ENCODE results near the gene ITCH. TPM values are rescaled to one million over a fixed set of nuclear protein-coding genes. Genes with fewer than 3 reads are reported as not detected.
"Not testable (repeated sequence)": the region's sequence is repeated elsewhere in the genome, so short reads cannot be mapped to it uniquely, and the experiment has no call there.

ITCH gene
- total RNA-seq, 2 experiments from 2014 or later, result 45.1 to 55.2 TPM

GRCh38 chr20:34507702-34508413 is 144.8 kb downstream of the ITCH start:
- H3K27me3 Mint-ChIP-seq, result no peaks in the 10 kb centered on the region
- H3K27ac Mint-ChIP-seq, result no peak overlapping the region
- H3K9me3 Mint-ChIP-seq, result no peaks in the 10 kb centered on the region
- DNase-seq, result no peak
- no peaks in the 10 kb centered on the region for H3K4me1 Mint-ChIP-seq
- H3K4me3 Mint-ChIP-seq, result no peak overlapping the region
- H3K36me3 Mint-ChIP-seq, result peaks cover 8% of the 10 kb centered on the region

GRCh38 chr20:34510575-34510974 is 147.5 kb downstream of the ITCH start:
- Mint-ChIP-seq H3K4me1 (peaks cover 9% of the 10 kb centered on the region), H3K36me3 (peaks cover 6% of the 10 kb centered on the region), H3K9me3 (no peaks in the 10 kb centered on the region), H3K27me3 (no peaks in the 10 kb centered on the region), H3K27ac (no peak overlapping the region), H3K4me3 (no peak overlapping the region)
- DNase-seq, result no peak

- H3K27ac Mint-ChIP-seq, result no peak overlapping the region
- H3K36me3 Mint-ChIP-seq, result peaks cover 6% of the 10 kb centered on the region
- H3K27me3 Mint-ChIP-seq, result no peaks in the 10 kb centered on the region
- peaks cover 14% of the 10 kb centered on the region for H3K4me1 Mint-ChIP-seq
- DNase-seq, result no peak
- H3K9me3 Mint-ChIP-seq, result no peaks in the 10 kb centered on the region
- H3K4me3 Mint-ChIP-seq, result no peak overlapping the region
Measured at GRCh38 chr20:34511891-34512265, 148.8 kb downstream of the ITCH start.

GRCh38 chr20:34512266-34512954 is 149.3 kb downstream of the ITCH start:
- Mint-ChIP-seq H3K4me1 (peaks cover 14% of the 10 kb centered on the region), H3K27ac (no peak overlapping the region), H3K4me3 (no peak overlapping the region), H3K27me3 (no peaks in the 10 kb centered on the region), H3K36me3 (peaks cover 6% of the 10 kb centered on the region), H3K9me3 (no peaks in the 10 kb centered on the region)
- DNase-seq, result no peak

GRCh38 chr20:34512955-34513419 is 149.9 kb downstream of the ITCH start:
- Mint-ChIP-seq H3K36me3 (peaks cover 6% of the 10 kb centered on the region), H3K9me3 (no peaks in the 10 kb centered on the region), H3K4me1 (peaks cover 17% of the 10 kb centered on the region), H3K4me3 (no peak overlapping the region), H3K27ac (no peak overlapping the region), H3K27me3 (no peaks in the 10 kb centered on the region)
- DNase-seq, result no peak

GRCh38 chr20:34514034-34514433 is 151.0 kb downstream of the ITCH start:
- not testable (repeated sequence) for H3K36me3 Mint-ChIP-seq, H3K27ac Mint-ChIP-seq, DNase-seq, H3K4me3 Mint-ChIP-seq, H3K27me3 Mint-ChIP-seq, H3K9me3 Mint-ChIP-seq
- H3K4me1 Mint-ChIP-seq, result peaks cover 28% of the 10 kb centered on the region

GRCh38 chr20:34514897-34515483 is 151.9 kb downstream of the ITCH start:
- Mint-ChIP-seq H3K9me3 (no peaks in the 10 kb centered on the region), H3K4me3 (peak overlapping the region; percentile 99), H3K4me1 (peaks cover 32% of the 10 kb centered on the region), H3K36me3 (peaks cover 4% of the 10 kb centered on the region), H3K27me3 (no peaks in the 10 kb centered on the region), H3K27ac (peak overlapping the region; percentile 95)
- DNase-seq, result no peak

GRCh38 chr20:34515484-34516246 is 152.6 kb downstream of the ITCH start:
- Mint-ChIP-seq H3K27ac (peak overlapping the region; percentile 95), H3K4me1 (peaks cover 34% of the 10 kb centered on the region), H3K27me3 (no peaks in the 10 kb centered on the region), H3K36me3 (peaks cover 5% of the 10 kb centered on the region), H3K9me3 (no peaks in the 10 kb centered on the region), H3K4me3 (peak overlapping the region; percentile 99)
- DNase-seq, result peak; percentile 74

- Mint-ChIP-seq H3K27ac (peak within 1 kb of the TSS; percentile 95), H3K36me3 (peaks cover 5% of the 10 kb centered on the region), H3K9me3 (no peaks in the 10 kb centered on the region), H3K27me3 (no peaks in the 10 kb centered on the region), H3K4me3 (peak within 1 kb of the TSS; percentile 99), H3K4me1 (peaks cover 39% of the 10 kb centered on the region)
- DNase-seq, result peak; percentile 93
Measured at GRCh38 chr20:34516247-34517113, 153.4 kb downstream of the ITCH start, which contains the start of gene DYNLRB1. DYNLRB1 (plus strand) TSS chr20:34516422; CDS start chr20:34516459, 37 bp downstream.

GRCh38 chr20:34517114-34517505 is 154.0 kb downstream of the ITCH start:
- Mint-ChIP-seq H3K36me3 (peaks cover 8% of the 10 kb centered on the region), H3K4me1 (peaks cover 44% of the 10 kb centered on the region), H3K27ac (peak overlapping the region; percentile 95), H3K4me3 (peak overlapping the region; percentile 99), H3K9me3 (no peaks in the 10 kb centered on the region), H3K27me3 (no peaks in the 10 kb centered on the region)
- DNase-seq, result no peak

GRCh38 chr20:34518863-34519262 is 155.8 kb downstream of the ITCH start:
- not testable (repeated sequence) for H3K36me3 Mint-ChIP-seq, H3K27ac Mint-ChIP-seq, H3K27me3 Mint-ChIP-seq, H3K9me3 Mint-ChIP-seq, H3K4me3 Mint-ChIP-seq, DNase-seq
- H3K4me1 Mint-ChIP-seq, result peaks cover 53% of the 10 kb centered on the region

GRCh38 chr20:34519841-34520240 is 156.8 kb downstream of the ITCH start:
- peaks cover 50% of the 10 kb centered on the region for H3K4me1 Mint-ChIP-seq
- DNase-seq, H3K36me3 Mint-ChIP-seq, H3K9me3 Mint-ChIP-seq, H3K4me3 Mint-ChIP-seq, H3K27ac Mint-ChIP-seq, H3K27me3 Mint-ChIP-seq: not testable (repeated sequence)

- H3K36me3 Mint-ChIP-seq, result peaks cover 21% of the 10 kb centered on the region
- H3K4me3 Mint-ChIP-seq, result no peak overlapping the region
- peaks cover 36% of the 10 kb centered on the region for H3K4me1 Mint-ChIP-seq
- no peaks in the 10 kb centered on the region for H3K9me3 Mint-ChIP-seq
- H3K27me3 Mint-ChIP-seq, result no peaks in the 10 kb centered on the region
- DNase-seq, result peak; percentile 46
- no peak overlapping the region for H3K27ac Mint-ChIP-seq
Measured at GRCh38 chr20:34522969-34523871, 160.1 kb downstream of the ITCH start.

Measured in activated naive CD8-positive, alpha-beta T cell treated with anti-CD3 and anti-CD28 coated beads for 36 hours (primary cell).